ENCODE measurements around the gene UBALD2. TPM values are rescaled to one million over a fixed set of nuclear protein-coding genes. Genes with fewer than 3 reads are reported as not detected.

The UBALD2 gene
- total RNA-seq, 1 experiment from 2014 or later = 87.9 TPM

DNA sequence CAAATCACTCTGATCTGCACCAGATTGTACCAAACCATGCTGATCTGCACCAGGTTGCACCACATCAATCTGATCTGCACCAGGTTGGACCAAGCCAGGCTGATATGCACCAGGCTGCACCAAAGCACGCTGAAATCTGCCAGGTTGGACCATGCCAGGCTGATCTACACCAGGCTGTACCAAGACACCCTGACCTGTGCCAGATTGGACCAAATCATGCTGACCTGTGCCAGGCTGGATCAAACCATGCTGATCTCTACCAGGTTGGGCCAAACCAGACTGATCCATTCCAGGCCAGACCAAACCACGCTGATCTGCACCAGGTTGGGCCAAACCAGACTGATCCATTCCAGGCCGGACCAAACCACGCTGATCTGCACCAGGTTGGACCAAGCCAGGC lies 27.4 kb downstream of the UBALD2 start:
- H3K27ac Mint-ChIP-seq (ENCODE audit: unreplicated experiment) = no peak overlapping the region
- no peaks in the 10 kb centered on the region for H3K36me3 Mint-ChIP-seq (ENCODE audit: insufficient read depth, unreplicated experiment)
- H3K4me3 Mint-ChIP-seq (ENCODE audit: low read depth, unreplicated experiment) = no peak overlapping the region
- H3K27me3 Mint-ChIP-seq (ENCODE audit: unreplicated experiment) = no peaks in the 10 kb centered on the region
- intact Hi-C loops (cut with micrococcal nuclease; ENCODE audit: unreplicated experiment) = no loop called here
- no peaks in the 10 kb centered on the region for H3K9me3 Mint-ChIP-seq (ENCODE audit: low read depth, unreplicated experiment)
- no peak for DNase-seq
- CTCF ChIA-PET = no interaction called here
- no TSS peak for BruUV-seq (replicated peaks)
- TF ChIP-seq, protein P1, sequence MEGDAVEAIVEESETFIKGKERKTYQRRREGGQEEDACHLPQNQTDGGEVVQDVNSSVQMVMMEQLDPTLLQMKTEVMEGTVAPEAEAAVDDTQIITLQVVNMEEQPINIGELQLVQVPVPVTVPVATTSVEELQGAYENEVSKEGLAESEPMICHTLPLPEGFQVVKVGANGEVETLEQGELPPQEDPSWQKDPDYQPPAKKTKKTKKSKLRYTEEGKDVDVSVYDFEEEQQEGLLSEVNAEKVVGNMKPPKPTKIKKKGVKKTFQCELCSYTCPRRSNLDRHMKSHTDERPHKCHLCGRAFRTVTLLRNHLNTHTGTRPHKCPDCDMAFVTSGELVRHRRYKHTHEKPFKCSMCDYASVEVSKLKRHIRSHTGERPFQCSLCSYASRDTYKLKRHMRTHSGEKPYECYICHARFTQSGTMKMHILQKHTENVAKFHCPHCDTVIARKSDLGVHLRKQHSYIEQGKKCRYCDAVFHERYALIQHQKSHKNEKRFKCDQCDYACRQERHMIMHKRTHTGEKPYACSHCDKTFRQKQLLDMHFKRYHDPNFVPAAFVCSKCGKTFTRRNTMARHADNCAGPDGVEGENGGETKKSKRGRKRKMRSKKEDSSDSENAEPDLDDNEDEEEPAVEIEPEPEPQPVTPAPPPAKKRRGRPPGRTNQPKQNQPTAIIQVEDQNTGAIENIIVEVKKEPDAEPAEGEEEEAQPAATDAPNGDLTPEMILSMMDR (IDR thresholded peaks at IDR 0.05; ENCODE audit: unreplicated experiment) = no peak
- H3K4me1 Mint-ChIP-seq (ENCODE audit: low read depth, unreplicated experiment) = no peaks in the 10 kb centered on the region

DNA sequence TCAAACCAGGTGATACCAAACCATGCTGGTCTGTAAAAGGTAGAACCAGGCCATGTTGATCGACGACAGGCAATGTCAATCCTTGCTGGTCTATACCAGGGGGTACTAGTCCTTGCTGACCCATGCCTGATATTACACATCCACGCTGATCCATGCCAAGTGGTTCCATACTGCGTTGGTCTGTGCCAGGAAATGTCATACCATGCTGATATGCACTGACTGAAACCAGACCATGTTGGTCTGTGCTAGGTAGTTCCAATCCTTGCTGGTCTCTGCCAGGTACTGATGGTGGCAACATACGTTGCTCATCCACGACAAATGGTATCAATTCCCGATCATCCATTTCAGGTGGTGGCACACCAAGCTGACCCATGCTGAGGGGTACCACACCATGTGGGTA lies 28.0 kb downstream of the UBALD2 start:
- DNase-seq = no peak
- intact Hi-C loops (cut with micrococcal nuclease; ENCODE audit: unreplicated experiment) = no loop called here
- CTCF ChIA-PET = no interaction called here
- no peaks in the 10 kb centered on the region for H3K4me1 Mint-ChIP-seq (ENCODE audit: low read depth, unreplicated experiment)
- H3K36me3 Mint-ChIP-seq (ENCODE audit: insufficient read depth, unreplicated experiment) = no peaks in the 10 kb centered on the region
- H3K4me3 Mint-ChIP-seq (ENCODE audit: low read depth, unreplicated experiment) = no peak overlapping the region
- BruUV-seq (replicated peaks) = no TSS peak
- TF ChIP-seq, protein P1 (IDR thresholded peaks at IDR 0.05; ENCODE audit: unreplicated experiment) = no peak
- no peaks in the 10 kb centered on the region for H3K9me3 Mint-ChIP-seq (ENCODE audit: low read depth, unreplicated experiment)
- no peak overlapping the region for H3K27ac Mint-ChIP-seq (ENCODE audit: unreplicated experiment)
- no peaks in the 10 kb centered on the region for H3K27me3 Mint-ChIP-seq (ENCODE audit: unreplicated experiment)

DNA sequence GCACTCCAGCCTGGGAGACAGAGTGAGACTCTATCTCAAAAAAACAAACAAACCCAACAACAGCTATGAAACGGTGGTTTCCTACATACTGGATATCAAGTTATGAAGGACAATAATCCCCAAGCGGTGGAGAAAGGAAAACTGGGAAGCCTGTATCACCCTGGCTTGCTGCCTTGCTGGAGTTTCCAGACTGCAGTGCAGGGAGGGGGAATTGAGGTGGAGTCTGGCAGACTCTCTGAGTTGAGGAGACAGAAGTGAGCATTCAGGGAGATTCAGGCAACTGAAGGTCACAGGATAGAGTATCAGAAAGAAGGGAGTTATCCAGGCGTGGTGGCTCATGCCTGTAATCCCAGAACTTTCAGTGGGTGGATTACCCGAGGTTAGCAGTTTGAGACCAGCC lies 31.0 kb downstream of the UBALD2 start:
- intact Hi-C loops (cut with micrococcal nuclease; ENCODE audit: unreplicated experiment) = no loop called here
- Mint-ChIP-seq H3K4me1 (ENCODE audit: low read depth, unreplicated experiment) (no peaks in the 10 kb centered on the region), H3K27me3 (ENCODE audit: unreplicated experiment) (no peaks in the 10 kb centered on the region), H3K27ac (ENCODE audit: unreplicated experiment) (no peak overlapping the region), H3K9me3 (ENCODE audit: low read depth, unreplicated experiment) (no peaks in the 10 kb centered on the region), H3K36me3 (ENCODE audit: insufficient read depth, unreplicated experiment) (no peaks in the 10 kb centered on the region), H3K4me3 (ENCODE audit: low read depth, unreplicated experiment) (no peak overlapping the region)
- TF ChIP-seq, protein P1 (IDR thresholded peaks at IDR 0.05; ENCODE audit: unreplicated experiment) = no peak
- DNase-seq = no peak
- BruUV-seq (replicated peaks) = no TSS peak
- CTCF ChIA-PET = no interaction called here

DNA sequence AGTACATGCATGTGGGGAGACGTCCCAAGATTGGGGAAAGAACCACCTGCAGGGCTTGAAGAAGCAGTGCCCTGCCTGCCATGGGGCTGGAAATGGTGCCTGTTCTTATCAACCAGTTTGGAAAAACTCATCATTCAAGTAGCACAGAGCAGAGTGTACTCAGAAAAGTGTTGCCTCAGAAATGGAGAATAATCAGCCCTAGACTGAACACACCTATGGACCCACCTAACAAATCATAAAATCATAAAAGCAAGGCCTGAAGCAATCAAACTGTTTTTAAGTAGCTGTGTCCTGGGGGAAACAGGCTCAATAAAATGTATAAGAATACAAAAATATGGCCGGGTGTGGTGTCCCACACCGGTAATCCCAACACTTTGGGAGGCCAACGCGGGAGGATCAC lies 31.7 kb downstream of the UBALD2 start:
- TF ChIP-seq, protein P1 (IDR thresholded peaks at IDR 0.05; ENCODE audit: unreplicated experiment) = no peak
- CTCF ChIA-PET = no interaction called here
- no peak overlapping the region for H3K4me3 Mint-ChIP-seq (ENCODE audit: low read depth, unreplicated experiment)
- no TSS peak for BruUV-seq (replicated peaks)
- no peaks in the 10 kb centered on the region for H3K4me1 Mint-ChIP-seq (ENCODE audit: low read depth, unreplicated experiment)
- no peaks in the 10 kb centered on the region for H3K27me3 Mint-ChIP-seq (ENCODE audit: unreplicated experiment)
- no peak for DNase-seq
- no peak overlapping the region for H3K27ac Mint-ChIP-seq (ENCODE audit: unreplicated experiment)
- H3K9me3 Mint-ChIP-seq (ENCODE audit: low read depth, unreplicated experiment) = no peaks in the 10 kb centered on the region
- intact Hi-C loops (cut with micrococcal nuclease; ENCODE audit: unreplicated experiment) = no loop called here
- H3K36me3 Mint-ChIP-seq (ENCODE audit: insufficient read depth, unreplicated experiment) = no peaks in the 10 kb centered on the region

DNA sequence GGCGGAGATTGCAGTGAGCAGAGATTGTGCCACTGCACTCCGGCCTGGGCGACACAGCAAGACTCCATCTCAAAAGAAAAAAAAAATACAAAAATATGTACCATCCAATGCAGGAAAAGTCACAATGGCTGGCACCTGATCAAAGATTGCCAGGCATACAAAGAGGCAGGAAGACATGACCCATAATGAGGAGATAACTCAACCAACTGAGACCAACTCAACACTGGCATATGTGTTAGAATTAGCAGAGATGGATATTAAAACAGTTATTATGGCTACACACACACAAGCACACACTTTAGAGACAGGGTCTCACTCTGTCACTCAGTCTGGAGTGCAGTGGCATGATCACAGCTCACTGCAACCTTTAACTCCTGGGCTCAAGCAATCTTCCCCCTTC lies 32.3 kb downstream of the UBALD2 start:
- TF ChIP-seq, protein P1 (IDR thresholded peaks at IDR 0.05; ENCODE audit: unreplicated experiment) = no peak
- DNase-seq = no peak
- Mint-ChIP-seq H3K9me3 (ENCODE audit: low read depth, unreplicated experiment) (no peaks in the 10 kb centered on the region), H3K27ac (ENCODE audit: unreplicated experiment) (no peak overlapping the region), H3K27me3 (ENCODE audit: unreplicated experiment) (no peaks in the 10 kb centered on the region), H3K4me1 (ENCODE audit: low read depth, unreplicated experiment) (no peaks in the 10 kb centered on the region), H3K4me3 (ENCODE audit: low read depth, unreplicated experiment) (no peak overlapping the region), H3K36me3 (ENCODE audit: insufficient read depth, unreplicated experiment) (no peaks in the 10 kb centered on the region)
- no TSS peak for BruUV-seq (replicated peaks)
- intact Hi-C loops (cut with micrococcal nuclease; ENCODE audit: unreplicated experiment) = no loop called here
- CTCF ChIA-PET = no interaction called here

Measured in Calu3 (cell line).